GM12874 (cell line): ENCODE results near the gene FBXO38.
A peak's percentile ranks its signal among the peaks of the same experiment; 100 is the strongest.

Experiments
- CTCF ChIP-seq: IDR thresholded peaks from 2 replicates; pipeline ENCODE4 v1.5.1; 2011; ENCODE audit warnings: low read depth, mild to moderate bottlenecking, control low read depth, low read length, moderate library complexity; ENCODE audit not compliant: insufficient read depth

The FBXO38 gene

GRCh38 chr5:148347706-148348105, 36.1 kb upstream of the FBXO38 start:
- no peak for TF ChIP-seq CTCF

DNA sequence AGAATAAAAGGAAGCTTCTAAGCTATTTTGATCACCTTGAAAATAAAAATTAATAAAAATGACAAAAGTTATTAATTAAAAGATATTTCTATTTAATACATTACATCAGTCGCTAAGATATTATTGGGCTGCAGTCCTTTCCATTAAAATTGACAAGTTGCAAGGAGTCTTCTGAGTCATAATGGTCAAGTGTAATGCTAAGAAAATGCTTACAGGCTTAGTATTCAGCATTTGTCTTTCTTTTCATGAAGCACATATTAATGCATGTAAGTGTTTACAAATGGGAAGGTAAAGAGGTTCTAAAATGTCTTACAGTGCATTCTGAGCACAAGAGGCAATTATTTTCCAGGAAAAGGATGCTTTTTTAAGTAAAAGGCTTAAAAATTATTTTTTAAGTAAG, 31.1 kb upstream of the FBXO38 start:
- TF ChIP-seq CTCF: no peak

- no peak for TF ChIP-seq CTCF
These were observed 30.1 kb upstream of the FBXO38 start for GRCh38 chr5:148353634-148354033.

GRCh38 chr5:148364343-148364742, 19.4 kb upstream of the FBXO38 start:
- TF ChIP-seq CTCF: no peak

DNA sequence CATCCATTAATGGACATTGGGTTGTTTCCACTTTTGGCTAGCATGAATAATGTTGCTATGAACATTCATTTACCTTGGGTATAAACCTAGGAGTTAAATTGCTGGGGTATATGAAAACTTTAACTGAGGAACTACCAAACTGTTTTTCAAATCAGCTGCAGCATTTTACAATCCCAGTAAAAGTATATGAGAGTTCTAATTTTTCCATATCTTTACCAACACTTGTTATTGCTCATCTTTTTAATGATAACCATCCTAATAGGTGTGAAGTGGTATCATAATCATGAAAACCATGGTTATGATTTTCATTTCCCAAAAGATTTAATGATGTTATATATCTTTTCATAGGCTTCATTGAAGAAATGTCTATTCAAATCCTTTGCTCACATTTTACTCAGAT, 15.5 kb upstream of the FBXO38 start:
- TF ChIP-seq CTCF: no peak

GRCh38 chr5:148372166-148372725, 11.5 kb upstream of the FBXO38 start:
- TF ChIP-seq CTCF: no peak

- no peak for TF ChIP-seq CTCF
These were observed 10.9 kb upstream of the FBXO38 start for GRCh38 chr5:148372893-148373292.

DNA sequence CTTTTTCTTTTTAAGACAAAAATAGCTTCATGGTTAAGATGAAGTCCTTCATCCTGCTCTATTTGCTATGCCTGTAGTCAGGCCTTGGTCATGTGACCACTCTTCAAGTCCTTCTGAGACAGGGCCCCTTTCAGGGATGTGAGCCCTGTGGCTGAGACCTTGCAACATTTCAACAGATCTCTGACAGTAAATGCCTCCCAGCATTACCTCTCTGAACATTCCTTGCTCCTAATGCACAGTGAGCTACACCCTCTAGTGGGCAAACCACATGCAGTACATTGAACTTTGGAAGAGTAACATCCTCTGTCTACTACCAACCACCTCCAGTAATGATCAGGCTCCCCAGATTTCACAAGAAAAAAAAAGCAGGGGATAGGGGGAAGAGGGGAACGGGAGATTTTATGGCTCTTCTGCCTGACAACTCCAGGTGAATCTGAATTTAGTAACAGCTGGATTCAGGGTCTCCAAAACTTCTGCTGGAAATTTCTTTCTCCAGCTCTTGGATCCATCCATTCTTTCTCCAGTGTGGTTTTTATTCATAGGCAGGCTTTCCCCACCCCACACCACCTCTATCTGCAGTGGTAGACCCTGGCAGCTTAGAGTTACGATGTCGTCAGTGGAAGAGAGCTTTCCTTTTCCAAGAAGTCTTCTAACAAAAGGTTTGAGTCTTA, 8.9 kb upstream of the FBXO38 start:
- peak; percentile 63 for TF ChIP-seq CTCF
